Endothelial cell of umbilical vein (primary cell): ENCODE data around the gene KCNMB2.

Source experiments
- CTCF ChIP-seq, 2 donors: IDR thresholded peaks; 1 replicate in 1 of 2; 2 replicates in 1 of 2; pipeline ENCODE4 v1.5.1; 2011; ENCODE audit warnings: low read length in 2 of 2, mild to moderate bottlenecking in 2 of 2, moderate library complexity in 2 of 2, control low read depth in 1 of 2, inconsistent platforms in 1 of 2, low read depth in 1 of 2; ENCODE audit not compliant: insufficient read depth in 1 of 2; ENCODE audit errors: extremely low read depth in 1 of 2
- EZH2 ChIP-seq: IDR thresholded peaks from 2 replicates; pipeline ENCODE4 v1.6.1; 2012; ENCODE audit warnings: borderline replicate concordance, low read depth, mild to moderate bottlenecking, moderate library complexity, low read length, inconsistent platforms; ENCODE audit not compliant: severe bottlenecking
- GATA2 ChIP-seq: IDR thresholded peaks from 2 replicates; pipeline ENCODE4 v1.7.0; 2011; ENCODE audit warnings: low read depth, mild to moderate bottlenecking, moderate library complexity, mixed read lengths, low read length; ENCODE audit not compliant: insufficient read length, insufficient read depth
- MAX ChIP-seq: IDR thresholded peaks from 2 replicates; pipeline ENCODE4 v1.6.1; 2011; ENCODE audit not compliant: insufficient read depth, insufficient read length
- POLR2A ChIP-seq: IDR thresholded peaks from 2 replicates; pipeline ENCODE4 v1.6.1; 2012; ENCODE audit warnings: low read depth, mild to moderate bottlenecking, control low read depth, low read length
- POLR2AphosphoS5 ChIP-seq: IDR thresholded peaks from 2 replicates; pipeline ENCODE4 v1.6.1; 2012; ENCODE audit warnings: low read depth, mild to moderate bottlenecking, control low read depth, low read length, moderate library complexity; ENCODE audit not compliant: insufficient read depth

- TF ChIP-seq POLR2A (no peak), CTCF (IDR thresholded peaks at IDR 0.05; ENCODE audit: extremely low read depth in 1 of 2, insufficient read depth in 1 of 2, low read depth in 1 of 2, low read length in 2 of 2) (no peak), EZH2 (no peak), POLR2AphosphoS5 (no peak), MAX (no peak), GATA2 (no peak)
Measured at GRCh38 chr3:178672275-178672674, 136.0 kb downstream of the KCNMB2 start.
